ENCODE results near the gene G6PC2. TPM values are rescaled to one million over a fixed set of nuclear protein-coding genes. Genes with fewer than 3 reads are reported as not detected.
A peak's percentile ranks its signal among the peaks of the same experiment; 100 is the strongest.

The G6PC2 gene
- total and polyA plus RNA-seq, 10 of the 15 experiments (the other 5 are each of a cell fraction or from before 2014, with no cell fraction given), result not detected

DNA sequence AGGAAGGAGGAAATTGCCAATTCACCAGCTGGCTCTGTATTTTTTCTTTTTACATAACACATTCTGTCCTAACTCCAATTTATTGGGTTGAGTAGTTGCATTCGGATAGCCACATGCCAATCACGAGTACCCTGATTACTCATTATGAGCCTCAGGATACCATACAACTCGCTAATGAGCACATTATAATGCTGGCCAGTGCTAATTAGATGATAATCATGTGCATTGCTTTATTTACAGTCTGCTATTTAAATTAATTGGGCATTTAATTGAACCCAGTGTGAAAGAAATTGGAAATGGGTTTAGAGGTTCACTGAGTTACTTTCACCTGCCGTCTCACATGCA, 15.2 kb downstream of the G6PC2 start:
- H3K4me3 ChIP-seq, result no peak overlapping the region
- H3K9me3 ChIP-seq (replicated peaks; ENCODE audit: control insufficient read depth, insufficient read depth, low read length), result no peaks in the 10 kb centered on the region
- POLR2A ChIA-PET, result no interaction called here
- H3K4me2 ChIP-seq (ENCODE audit: control insufficient read depth, insufficient read depth), result no peak overlapping the region
- no peak for ATAC-seq
- no peak overlapping the region for H2AFZ ChIP-seq (ENCODE audit: control insufficient read depth, low read depth, low read length)
- in situ Hi-C loops (cut with MboI), result loop anchor here (5.0 kb wide), 1 partner anchor 139 kb away; no protein-coding TSS in a partner anchor
- no peaks in the 10 kb centered on the region for H3K36me3 ChIP-seq (ENCODE audit: control insufficient read depth in 2 of 2, insufficient read depth in 2 of 2, low read length in 1 of 2)
- TF ChIP-seq ZBTB33 (IDR thresholded peaks at IDR 0.05), result no peak
- TF ChIP-seq MTA2 (IDR thresholded peaks at IDR 0.05; ENCODE audit: low read depth), result peak; percentile 70
- no peak for TF ChIP-seq NRF1 (conservative IDR thresholded peaks at IDR 0.05; ENCODE audit: low read depth, low read length)
- WGBS (ENCODE audit: insufficient coverage, insufficient replicate concordance, low lambda C conversion rate, missing lambda C conversion rate), result 26% methylated on average over 4 of the region's 4 CpGs
- SMC1A ChIA-PET (ENCODE audit: uncharacterized antibody, unreplicated experiment), result no interaction called here
- no peak overlapping the region for H3K27ac ChIP-seq (ENCODE audit: control insufficient read depth, insufficient read depth)
- intact Hi-C loops (cut with micrococcal nuclease; ENCODE audit: unreplicated experiment), result no loop called here
- H3K9ac ChIP-seq (ENCODE audit: control insufficient read depth, insufficient read depth, low read length), result no peak overlapping the region
- peaks cover 5 to 11% of the 10 kb centered on the region in 2 experiments; a peak in 3 of 4 replicates for H3K27me3 ChIP-seq (replicated peaks in 1 of 2; ENCODE audit: control insufficient read depth in 2 of 2, insufficient read depth in 2 of 2, low read length in 1 of 2)
- H4K20me1 ChIP-seq (ENCODE audit: control insufficient read depth, insufficient read depth), result no peaks in the 10 kb centered on the region
- no peaks in the 10 kb centered on the region for H3K79me2 ChIP-seq (ENCODE audit: control insufficient read depth, insufficient read depth, low read length)
- RAD21 ChIA-PET (ENCODE audit: unreplicated experiment), result no interaction called here
- H3K4me1 ChIP-seq (ENCODE audit: control insufficient read depth, insufficient read depth, low read length), result no peaks in the 10 kb centered on the region
- CTCF ChIA-PET, result interaction anchor here (2.0 kb wide), 1 partner anchor 143 kb away, joined by 7 read pairs; no protein-coding TSS in a partner anchor
- BruUV-seq (replicated peaks), result no TSS peak
- no peak for DNase-seq (ENCODE audit: low read depth, low spot score)
- FAIRE-seq, result no peak

DNA sequence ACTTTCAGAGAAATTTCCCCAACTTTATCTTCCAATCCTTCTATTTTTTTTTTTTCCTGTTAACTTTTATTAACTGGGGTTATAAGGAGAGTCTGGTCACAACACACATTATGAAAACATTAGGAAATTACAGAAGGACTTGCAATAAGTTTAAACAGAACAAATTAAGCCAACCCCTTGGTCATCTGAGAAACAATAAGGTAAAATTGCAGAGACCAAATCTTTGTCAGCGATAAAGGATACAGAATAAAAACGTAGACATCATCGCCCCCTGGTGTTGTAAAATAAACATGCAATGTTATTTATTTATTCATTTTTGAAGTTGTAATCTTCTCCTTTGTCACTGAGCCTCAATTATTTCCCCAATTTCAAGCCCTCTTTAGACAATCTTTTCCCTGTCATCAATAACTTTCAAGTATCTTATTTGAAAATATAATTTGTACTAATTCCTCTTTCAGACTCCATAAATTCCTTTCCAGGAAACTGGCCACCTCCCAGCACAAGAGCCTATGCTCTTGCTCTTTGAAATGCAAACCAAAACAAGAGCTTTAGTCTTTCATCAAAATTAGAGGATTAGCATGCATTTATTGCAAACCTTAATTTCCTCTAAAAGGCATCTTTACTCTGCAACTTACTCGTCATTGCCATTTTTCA, 19.5 kb downstream of the G6PC2 start:
- POLR2A ChIA-PET, result no interaction called here
- SMC1A ChIA-PET (ENCODE audit: uncharacterized antibody, unreplicated experiment), result interaction anchor here (0.9 to 1.5 kb wide), 4 partner anchors 121 to 338 kb away, joined by 3 to 7 read pairs (median 4); no protein-coding TSS in a partner anchor
- no peak overlapping the region for H3K4me3 ChIP-seq
- RAD21 ChIA-PET (ENCODE audit: unreplicated experiment), result no interaction called here
- H3K27ac ChIP-seq (ENCODE audit: control insufficient read depth, insufficient read depth), result no peak overlapping the region
- WGBS (ENCODE audit: insufficient coverage, insufficient replicate concordance, low lambda C conversion rate, missing lambda C conversion rate), result 0% methylated on average over 4 of the region's 4 CpGs
- peak; percentile 66; the same call in 1 of the 2 replicates for TF ChIP-seq SMC3 (IDR thresholded peaks at IDR 0.05; ENCODE audit: borderline replicate concordance, low read length)
- peak; percentile 74 for TF ChIP-seq RAD21 (IDR thresholded peaks at IDR 0.05; ENCODE audit: insufficient read depth, low read depth, low read length)
- peak; percentile 35 to 61 (median 56); a peak in 5 of 6 replicates for TF ChIP-seq CTCF (IDR thresholded peaks at IDR 0.05 in 2 of 3, conservative IDR thresholded peaks at IDR 0.05 in 1 of 3; ENCODE audit: control insufficient read depth in 2 of 3, extremely low read depth in 1 of 3, insufficient read depth in 1 of 3, low read depth in 3 of 3, low read length in 3 of 3)
- TF ChIP-seq ZBTB33 (IDR thresholded peaks at IDR 0.05), result no peak
- H3K9ac ChIP-seq (ENCODE audit: control insufficient read depth, insufficient read depth, low read length), result no peak overlapping the region
- CTCF ChIA-PET, result interaction anchor here (1.1 to 3.5 kb wide), 6 partner anchors 139 to 574 kb away, joined by 3 to 21 read pairs (median 6); no protein-coding TSS in a partner anchor
- H3K27me3 ChIP-seq (replicated peaks in 1 of 2; ENCODE audit: control insufficient read depth in 2 of 2, insufficient read depth in 2 of 2, low read length in 1 of 2), result peaks cover 0 to under 1% of the 10 kb centered on the region in 2 experiments; a peak in 2 of 4 replicates
- in situ Hi-C loops (cut with MboI) (loop anchor here (5.0 kb wide), 1 partner anchor 783 kb away; no protein-coding TSS in a partner anchor), intact Hi-C loops (cut with micrococcal nuclease; ENCODE audit: unreplicated experiment) (loop anchor here (1.0 kb wide), 4 partner anchors 147 to 784 kb away; no protein-coding TSS in a partner anchor)
- BruUV-seq (replicated peaks), result no TSS peak
- no peaks in the 10 kb centered on the region for H3K9me3 ChIP-seq (replicated peaks; ENCODE audit: control insufficient read depth, insufficient read depth, low read length)
- H2AFZ ChIP-seq (ENCODE audit: control insufficient read depth, low read depth, low read length), result no peak overlapping the region
- H3K4me2 ChIP-seq (ENCODE audit: control insufficient read depth, insufficient read depth), result no peak overlapping the region
- peak; percentile 63 for ATAC-seq
- peak; percentile 84 for FAIRE-seq
- H3K4me1 ChIP-seq (ENCODE audit: control insufficient read depth, insufficient read depth, low read length), result no peaks in the 10 kb centered on the region
- DNase-seq (ENCODE audit: low read depth, low spot score), result no peak
- H4K20me1 ChIP-seq (ENCODE audit: control insufficient read depth, insufficient read depth), result no peaks in the 10 kb centered on the region
- no peaks in the 10 kb centered on the region for H3K36me3 ChIP-seq (ENCODE audit: control insufficient read depth in 2 of 2, insufficient read depth in 2 of 2, low read length in 1 of 2)
- no peaks in the 10 kb centered on the region for H3K79me2 ChIP-seq (ENCODE audit: control insufficient read depth, insufficient read depth, low read length)
